Neuron (in vitro differentiated cells): Measurements from ENCODE around the gene SLIT2.

Source experiments
- H2AFZ ChIP-seq: one replicate; pipeline ENCODE4 v1.6.1; 2013; ENCODE audit warnings: low read depth, mild to moderate bottlenecking, inconsistent platforms, low read length, moderate library complexity
- H3K27me3 ChIP-seq: one replicate; pipeline ENCODE4 v1.6.1; 2013; ENCODE audit warnings: low read length; ENCODE audit not compliant: insufficient read depth
- H3K36me3 ChIP-seq: one replicate; pipeline ENCODE4 v1.6.1; 2013; ENCODE audit warnings: low read length; ENCODE audit not compliant: insufficient read depth
- H3K4me1 ChIP-seq: one replicate; pipeline ENCODE4 v1.6.1; 2013; ENCODE audit warnings: low read length; ENCODE audit not compliant: insufficient read depth
- H3K4me3 ChIP-seq: 2 replicates; pipeline ENCODE4 v1.5.1; 2013; ENCODE audit warnings: mild to moderate bottlenecking, low read length, moderate library complexity
- H3K9me3 ChIP-seq: one replicate; pipeline ENCODE4 v1.6.1; 2013; ENCODE audit warnings: low read length

Gene SLIT2

DNA sequence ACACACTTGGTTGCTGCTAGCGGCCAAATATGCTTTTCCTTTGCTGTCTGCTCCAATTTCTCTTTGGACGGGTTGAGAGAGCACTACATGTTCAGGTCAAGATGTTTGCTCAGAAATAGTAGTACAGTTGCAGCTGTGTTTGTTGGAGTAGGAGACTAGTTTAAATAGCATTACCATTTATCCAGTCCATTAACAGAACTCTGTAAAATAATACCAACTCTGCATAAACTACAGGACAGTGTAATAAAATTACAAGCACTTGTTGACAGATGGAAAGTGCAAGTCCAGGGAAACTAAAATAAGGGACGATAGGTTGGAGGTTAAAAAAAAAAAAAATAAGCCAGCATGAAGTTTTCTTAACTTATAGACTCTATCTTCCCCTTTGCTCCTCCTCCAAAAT, 20.2 kb downstream of the SLIT2 start:
- H3K4me1 ChIP-seq = peaks cover 9% of the 10 kb centered on the region
- H3K27me3 ChIP-seq = no peaks in the 10 kb centered on the region
- H3K9me3 ChIP-seq = no peaks in the 10 kb centered on the region
- peaks cover 12% of the 10 kb centered on the region for H3K36me3 ChIP-seq
- no peak overlapping the region for H3K4me3 ChIP-seq
- H2AFZ ChIP-seq = no peak overlapping the region

DNA sequence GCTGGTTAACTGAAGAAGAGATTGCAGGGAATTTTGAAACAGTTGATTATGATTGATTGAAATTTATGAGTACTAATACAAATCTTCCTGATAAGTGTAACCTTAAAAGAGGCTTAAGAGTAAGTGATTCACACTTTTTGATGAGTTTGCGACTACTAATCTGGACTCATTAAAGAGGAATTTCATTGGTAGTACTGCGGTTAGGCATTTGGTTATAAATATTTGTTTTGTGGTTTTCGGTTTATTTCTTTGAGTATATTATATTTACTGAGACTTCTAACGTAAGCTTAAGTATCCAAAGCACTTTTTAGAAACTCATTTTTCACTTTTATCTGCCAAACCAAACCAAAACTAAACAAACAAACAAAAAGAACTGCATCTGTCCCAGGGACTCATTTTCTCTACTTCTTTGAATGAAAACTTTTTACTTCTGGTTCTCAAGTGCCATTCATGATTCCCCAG, 20.7 kb downstream of the SLIT2 start:
- Histone ChIP-seq H3K27me3 (no peaks in the 10 kb centered on the region), H3K9me3 (no peaks in the 10 kb centered on the region), H3K36me3 (peaks cover 12% of the 10 kb centered on the region)

DNA sequence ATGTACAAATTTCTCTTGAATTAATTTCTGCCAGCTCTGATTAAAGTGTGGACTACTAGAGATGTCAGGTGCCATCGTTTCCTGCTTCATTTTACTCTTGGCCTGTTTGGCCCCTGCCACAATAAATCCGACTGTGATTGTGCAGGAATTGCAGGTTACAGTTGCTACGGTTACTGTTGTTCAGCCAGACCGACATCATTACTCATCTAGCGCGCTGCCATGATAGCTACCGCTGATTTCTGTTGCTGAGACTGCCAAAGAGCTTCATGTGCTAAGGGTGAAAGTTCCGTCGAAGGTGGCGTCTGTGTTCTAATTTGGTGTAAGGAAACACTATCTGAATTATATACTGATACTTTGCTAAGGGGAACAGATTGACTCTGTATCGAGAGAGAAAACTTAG, 22.1 kb downstream of the SLIT2 start:
- Histone ChIP-seq H3K36me3 (peaks cover 12% of the 10 kb centered on the region), H3K27me3 (no peaks in the 10 kb centered on the region), H2AFZ (no peak overlapping the region), H3K9me3 (no peaks in the 10 kb centered on the region), H3K4me1 (peaks cover 4% of the 10 kb centered on the region), H3K4me3 (no peak overlapping the region)

More for the DNA sequence above, 20.7 kb downstream of the SLIT2 start:
- Histone ChIP-seq H3K4me1 (peaks cover 7% of the 10 kb centered on the region), H3K4me3 (no peak overlapping the region), H2AFZ (no peak overlapping the region)

DNA sequence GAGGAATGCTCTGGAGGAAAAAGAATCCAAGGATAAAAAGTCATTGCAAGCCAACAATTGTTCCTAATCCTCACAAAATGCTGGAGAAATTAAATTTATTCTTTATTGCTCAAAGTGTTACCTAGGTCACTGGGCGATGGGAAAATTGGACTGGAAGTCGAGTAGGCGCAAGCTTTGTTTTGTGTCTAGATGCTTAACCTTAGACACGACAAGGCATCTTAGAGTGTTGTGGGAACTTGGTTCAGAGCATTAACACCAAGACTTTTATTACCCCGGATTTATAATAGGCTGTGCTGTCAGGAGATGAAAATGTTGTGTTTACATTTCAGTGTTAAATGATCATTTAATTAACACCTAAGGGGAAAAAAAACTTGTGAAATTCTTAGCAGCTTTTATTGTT, 25.1 kb downstream of the SLIT2 start:
- Histone ChIP-seq H3K36me3 (peaks cover under 1% of the 10 kb centered on the region), H3K4me1 (peaks cover 12% of the 10 kb centered on the region), H3K9me3 (no peaks in the 10 kb centered on the region), H3K27me3 (no peaks in the 10 kb centered on the region), H2AFZ (no peak overlapping the region), H3K4me3 (no peak overlapping the region)

DNA sequence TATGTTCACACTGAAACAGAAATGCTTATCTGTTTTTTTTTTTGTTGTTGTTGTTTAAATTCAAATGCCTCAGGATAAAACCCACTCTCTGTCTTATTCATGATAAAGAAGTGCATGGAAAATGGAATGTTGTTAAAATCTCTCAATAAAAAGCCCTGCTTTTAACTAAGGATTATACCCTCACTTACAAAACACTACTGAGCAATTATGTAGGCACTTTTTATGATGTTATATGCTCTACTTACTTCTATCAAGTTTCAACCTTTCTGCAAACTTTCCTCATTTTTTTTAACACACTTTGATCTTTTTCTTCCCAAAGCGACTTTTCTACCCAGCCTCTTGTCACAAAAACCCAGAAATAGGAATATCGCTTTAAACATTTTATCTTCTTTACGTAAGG, 26.5 kb downstream of the SLIT2 start:
- Histone ChIP-seq H3K4me3 (no peak overlapping the region), H3K9me3 (no peaks in the 10 kb centered on the region), H2AFZ (no peak overlapping the region), H3K4me1 (peaks cover 20% of the 10 kb centered on the region), H3K27me3 (no peaks in the 10 kb centered on the region), H3K36me3 (no peaks in the 10 kb centered on the region)

DNA sequence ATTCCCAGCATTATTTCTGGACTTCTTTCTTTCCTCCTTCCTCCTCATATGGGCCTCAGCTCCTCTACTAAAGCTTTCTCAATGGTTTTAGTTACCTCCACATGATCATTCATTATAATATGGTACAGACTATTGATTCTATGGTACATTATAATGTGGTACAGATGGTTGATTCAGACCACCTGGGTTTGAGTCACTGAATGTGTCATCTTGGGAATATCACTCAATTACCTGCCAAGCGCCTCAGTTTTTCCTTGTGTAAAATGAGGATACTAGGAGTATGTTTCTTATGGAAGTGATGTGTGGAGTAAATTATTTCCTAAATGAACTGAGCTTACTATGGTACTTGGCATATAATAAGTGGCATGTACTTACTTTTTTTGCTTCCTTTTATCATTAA, 27.7 kb downstream of the SLIT2 start:
- Histone ChIP-seq H3K4me1 (peaks cover 27% of the 10 kb centered on the region), H3K27me3 (no peaks in the 10 kb centered on the region)

DNA sequence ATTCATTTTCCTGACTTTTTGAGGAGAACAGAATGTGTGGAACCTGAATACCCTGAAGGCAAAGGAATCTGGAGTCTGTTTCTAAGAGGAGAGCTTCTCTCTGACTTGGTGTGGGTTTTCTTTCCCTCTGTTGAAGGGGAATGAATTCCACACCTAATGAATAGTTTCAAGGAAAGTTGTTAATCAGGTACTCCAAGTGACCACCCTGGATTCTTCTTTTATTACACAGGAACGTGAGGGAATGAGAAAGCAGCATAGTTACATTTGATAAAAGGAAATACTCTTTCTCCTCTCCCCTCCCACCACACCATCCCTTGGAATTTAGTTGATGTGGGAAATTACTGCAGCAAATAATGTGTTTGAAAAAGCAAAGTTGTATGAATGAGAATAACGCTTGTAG, 29.7 kb downstream of the SLIT2 start:
- Histone ChIP-seq H3K4me3 (no peak overlapping the region), H3K27me3 (no peaks in the 10 kb centered on the region), H3K9me3 (no peaks in the 10 kb centered on the region), H3K36me3 (no peaks in the 10 kb centered on the region), H2AFZ (no peak overlapping the region), H3K4me1 (peaks cover 38% of the 10 kb centered on the region)

More for the DNA sequence above, 27.7 kb downstream of the SLIT2 start:
- H3K36me3 ChIP-seq = no peaks in the 10 kb centered on the region
- no peak overlapping the region for H3K4me3 ChIP-seq
- no peaks in the 10 kb centered on the region for H3K9me3 ChIP-seq
- no peak overlapping the region for H2AFZ ChIP-seq

DNA sequence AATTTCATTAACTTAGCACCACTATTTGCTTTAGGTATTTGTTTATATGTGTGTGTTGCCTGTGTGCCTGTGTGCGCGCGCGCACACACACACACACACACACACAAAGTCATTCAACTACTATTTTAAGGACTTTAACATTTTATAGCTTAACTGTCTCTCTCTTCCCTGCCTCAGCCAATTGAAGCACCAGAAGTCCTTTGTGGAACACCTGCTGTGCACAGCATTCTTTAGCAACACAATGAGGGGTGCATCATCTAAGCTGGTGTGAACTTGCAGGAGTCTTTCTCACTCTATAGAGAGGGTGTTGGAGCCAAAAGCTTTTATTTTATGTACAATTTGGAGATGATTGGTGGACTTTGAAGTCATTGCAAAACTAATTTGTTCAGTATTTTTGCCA, 31.3 kb downstream of the SLIT2 start:
- no peak overlapping the region for H3K4me3 ChIP-seq
- H3K27me3 ChIP-seq = no peaks in the 10 kb centered on the region
- H3K36me3 ChIP-seq = no peaks in the 10 kb centered on the region
- H3K4me1 ChIP-seq = peaks cover 38% of the 10 kb centered on the region
- no peak overlapping the region for H2AFZ ChIP-seq
- no peaks in the 10 kb centered on the region for H3K9me3 ChIP-seq

DNA sequence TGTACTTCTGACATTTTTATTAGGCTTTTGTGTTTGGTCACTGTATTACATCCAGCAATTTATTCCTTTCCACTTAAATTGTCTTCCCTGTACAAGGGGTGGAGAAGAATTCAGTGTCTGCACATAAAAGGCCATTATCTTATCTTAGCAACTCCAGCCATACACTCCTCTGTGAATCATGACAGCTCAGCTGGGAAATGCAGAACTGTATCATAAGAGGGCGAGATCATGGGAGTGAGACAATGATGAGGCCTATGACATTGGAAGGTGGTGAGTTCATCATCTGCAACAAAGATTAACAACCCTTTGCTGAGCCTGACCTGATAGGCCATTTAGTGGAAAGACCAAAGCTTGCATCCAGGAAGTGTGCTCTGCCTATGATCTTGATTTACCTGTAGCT, 33.3 kb downstream of the SLIT2 start:
- Histone ChIP-seq H3K4me3 (no peak overlapping the region), H2AFZ (no peak overlapping the region), H3K4me1 (peaks cover 38% of the 10 kb centered on the region), H3K27me3 (no peaks in the 10 kb centered on the region), H3K36me3 (no peaks in the 10 kb centered on the region), H3K9me3 (peaks cover 2% of the 10 kb centered on the region)

DNA sequence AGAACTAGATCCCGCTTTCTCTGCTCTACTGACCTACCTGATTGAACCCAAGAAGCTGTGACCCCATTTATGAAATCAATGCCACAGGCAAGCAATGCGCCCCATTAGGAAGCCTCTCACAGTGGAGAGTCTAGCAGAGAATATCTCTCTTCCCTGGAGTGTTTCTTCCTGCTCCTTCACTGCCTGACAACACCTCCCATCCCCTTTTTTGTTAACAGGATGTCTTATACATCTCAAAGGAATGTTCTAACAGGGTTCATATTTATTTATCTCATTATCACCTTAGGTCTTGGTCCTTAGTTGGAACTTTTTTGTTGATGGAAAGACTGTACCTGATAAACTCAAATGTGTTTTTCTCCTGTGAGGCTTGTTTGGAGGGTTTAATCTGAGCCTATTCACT, 35.5 kb downstream of the SLIT2 start:
- no peak overlapping the region for H2AFZ ChIP-seq
- H3K36me3 ChIP-seq = no peaks in the 10 kb centered on the region
- no peak overlapping the region for H3K4me3 ChIP-seq
- peaks cover 31% of the 10 kb centered on the region for H3K4me1 ChIP-seq
- peaks cover 2% of the 10 kb centered on the region for H3K9me3 ChIP-seq
- H3K27me3 ChIP-seq = no peaks in the 10 kb centered on the region

DNA sequence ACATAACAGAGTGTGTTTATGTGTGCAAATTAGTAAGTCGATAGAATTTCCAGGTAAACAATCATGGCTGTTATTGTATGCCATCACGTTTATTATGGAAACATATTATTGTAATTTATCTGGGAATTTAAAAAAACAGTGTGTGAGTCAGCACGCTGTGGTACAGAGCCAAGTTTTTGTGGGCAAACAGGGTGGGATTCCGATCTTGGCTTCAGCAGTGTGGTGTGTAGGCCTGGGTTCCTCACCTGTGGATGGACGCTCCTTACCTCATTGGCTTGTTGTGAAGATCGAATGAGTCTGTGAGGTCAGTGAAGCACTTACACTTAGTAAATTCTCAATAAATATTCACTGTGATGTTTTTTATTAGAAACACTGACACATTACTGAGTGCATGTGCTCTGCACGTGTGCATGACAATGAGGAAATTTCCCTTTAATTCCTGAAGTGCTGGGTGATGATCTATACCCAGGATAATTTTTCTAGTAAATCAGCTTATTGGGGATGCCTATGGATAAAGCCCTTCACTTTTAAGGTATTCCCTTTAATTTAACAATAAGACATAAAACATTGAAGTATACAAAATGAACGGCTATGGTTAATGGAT, 36.4 kb downstream of the SLIT2 start:
- H3K27me3 ChIP-seq = no peaks in the 10 kb centered on the region
- peaks cover 23% of the 10 kb centered on the region for H3K4me1 ChIP-seq
- H2AFZ ChIP-seq = no peak overlapping the region
- H3K9me3 ChIP-seq = peaks cover 2% of the 10 kb centered on the region
- H3K36me3 ChIP-seq = no peaks in the 10 kb centered on the region
- no peak overlapping the region for H3K4me3 ChIP-seq

DNA sequence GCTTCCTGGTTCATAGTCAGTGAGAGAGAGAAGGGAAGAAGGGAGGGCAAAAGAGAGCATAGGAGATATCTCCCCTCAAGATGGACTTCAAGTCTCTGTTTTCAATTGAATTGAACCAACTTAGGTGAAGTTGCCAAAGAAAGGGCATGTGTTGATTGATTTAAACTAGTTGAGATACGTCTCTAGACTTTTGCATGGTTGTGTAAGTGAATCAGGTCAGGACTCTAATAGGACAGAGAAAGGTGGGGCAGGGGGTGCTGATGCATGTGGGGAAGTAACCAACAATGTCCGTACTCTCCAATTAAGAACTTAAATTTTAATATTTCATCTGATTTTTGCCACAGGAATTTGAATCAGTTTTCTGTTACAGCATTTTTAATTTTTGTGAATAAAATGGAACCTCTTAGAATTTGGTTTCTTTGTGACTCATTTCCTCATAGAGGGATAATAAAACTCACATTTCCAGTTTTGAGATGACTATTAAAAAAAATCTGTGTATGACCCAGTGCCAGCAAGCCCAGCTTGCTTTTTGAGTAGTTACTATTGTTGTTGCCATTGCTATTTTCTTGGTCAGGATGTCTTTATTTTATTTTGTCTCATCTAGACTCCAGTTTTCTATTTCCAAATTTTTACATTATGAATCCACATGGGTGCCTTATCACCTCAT, 37.3 kb downstream of the SLIT2 start:
- H3K27me3 ChIP-seq = no peaks in the 10 kb centered on the region
- no peak overlapping the region for H2AFZ ChIP-seq
- no peaks in the 10 kb centered on the region for H3K36me3 ChIP-seq
- H3K4me1 ChIP-seq = peaks cover 15% of the 10 kb centered on the region
- no peak overlapping the region for H3K4me3 ChIP-seq
- peaks cover 2% of the 10 kb centered on the region for H3K9me3 ChIP-seq

DNA sequence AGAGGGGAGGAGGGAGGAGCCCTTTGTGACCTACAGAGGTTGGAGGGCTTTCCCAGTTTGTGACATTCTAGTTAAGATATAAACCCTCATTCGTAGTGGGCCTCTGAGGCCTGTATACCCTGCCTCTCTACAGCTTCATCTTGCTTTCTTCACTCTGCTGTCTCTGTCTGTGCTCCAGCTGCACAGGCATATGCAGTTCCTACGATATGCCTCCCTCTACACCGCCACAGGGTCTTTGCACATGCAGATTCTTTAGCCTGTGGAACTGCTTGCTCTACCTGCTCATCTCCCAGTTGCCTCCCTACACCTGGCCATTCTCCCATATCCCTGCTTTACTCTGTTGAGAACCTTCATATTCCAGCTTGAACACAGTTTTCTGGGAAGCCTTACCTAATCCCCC, 38.1 kb downstream of the SLIT2 start:
- H3K36me3 ChIP-seq = no peaks in the 10 kb centered on the region
- H3K4me3 ChIP-seq = no peak overlapping the region
- H2AFZ ChIP-seq = no peak overlapping the region
- H3K4me1 ChIP-seq = peaks cover 7% of the 10 kb centered on the region
- peaks cover 2% of the 10 kb centered on the region for H3K9me3 ChIP-seq
- no peaks in the 10 kb centered on the region for H3K27me3 ChIP-seq

DNA sequence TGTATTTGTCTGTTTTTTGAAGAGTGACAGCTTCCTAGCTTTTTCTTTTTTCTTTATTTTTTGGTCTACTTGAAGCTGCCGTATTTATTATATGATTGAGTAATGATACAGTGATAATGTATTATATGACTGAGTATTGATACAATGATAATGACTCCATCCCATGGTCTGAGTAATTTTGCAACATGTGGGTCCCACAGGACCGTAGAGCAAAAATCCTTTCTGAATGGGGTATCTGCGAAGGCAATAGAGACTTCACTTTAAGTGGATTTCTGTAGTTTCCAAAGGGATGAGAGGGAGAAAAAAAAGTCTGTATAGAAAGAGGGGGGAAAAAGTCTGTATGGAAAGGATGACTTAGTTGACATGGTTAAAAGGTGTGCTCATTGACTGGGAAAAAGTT, 41.0 kb downstream of the SLIT2 start:
- Histone ChIP-seq H3K4me3 (no peak overlapping the region), H3K9me3 (peaks cover 2% of the 10 kb centered on the region), H3K36me3 (no peaks in the 10 kb centered on the region)

More for the DNA sequence above, 41.0 kb downstream of the SLIT2 start:
- H3K4me1 ChIP-seq = peaks cover 5% of the 10 kb centered on the region
- no peak overlapping the region for H2AFZ ChIP-seq
- no peaks in the 10 kb centered on the region for H3K27me3 ChIP-seq
